HL-60 (cell line): ENCODE data around the gene MYMK.

Experiments used
- GABPA ChIP-seq: IDR thresholded peaks from 2 replicates; pipeline ENCODE4 v1.6.1; 2012; ENCODE audit warnings: low read depth
- POLR2AphosphoS5 ChIP-seq: IDR thresholded peaks from 2 replicates; pipeline ENCODE4 v1.6.1; 2012; ENCODE audit warnings: low read depth
- SPI1 ChIP-seq: IDR thresholded peaks from 2 replicates; pipeline ENCODE4 v1.6.1; 2012; ENCODE audit warnings: low read depth, mild to moderate bottlenecking, borderline replicate concordance
- TF ChIP-seq, protein P1 (sequence below): IDR thresholded peaks from one replicate; pipeline ENCODE4 v1.5.1; 2011; ENCODE audit warnings: low read length, control low read depth, inconsistent platforms; ENCODE audit not compliant: insufficient read depth
- TF ChIP-seq, protein P2 (sequence below): IDR thresholded peaks from 2 replicates; pipeline ENCODE4 v1.6.1; 2012; ENCODE audit warnings: low read depth; ENCODE audit not compliant: insufficient replicate concordance

GRCh38 chr9:133532937-133533668, 8.3 kb upstream of the MYMK start:
- TF ChIP-seq, protein P1, sequence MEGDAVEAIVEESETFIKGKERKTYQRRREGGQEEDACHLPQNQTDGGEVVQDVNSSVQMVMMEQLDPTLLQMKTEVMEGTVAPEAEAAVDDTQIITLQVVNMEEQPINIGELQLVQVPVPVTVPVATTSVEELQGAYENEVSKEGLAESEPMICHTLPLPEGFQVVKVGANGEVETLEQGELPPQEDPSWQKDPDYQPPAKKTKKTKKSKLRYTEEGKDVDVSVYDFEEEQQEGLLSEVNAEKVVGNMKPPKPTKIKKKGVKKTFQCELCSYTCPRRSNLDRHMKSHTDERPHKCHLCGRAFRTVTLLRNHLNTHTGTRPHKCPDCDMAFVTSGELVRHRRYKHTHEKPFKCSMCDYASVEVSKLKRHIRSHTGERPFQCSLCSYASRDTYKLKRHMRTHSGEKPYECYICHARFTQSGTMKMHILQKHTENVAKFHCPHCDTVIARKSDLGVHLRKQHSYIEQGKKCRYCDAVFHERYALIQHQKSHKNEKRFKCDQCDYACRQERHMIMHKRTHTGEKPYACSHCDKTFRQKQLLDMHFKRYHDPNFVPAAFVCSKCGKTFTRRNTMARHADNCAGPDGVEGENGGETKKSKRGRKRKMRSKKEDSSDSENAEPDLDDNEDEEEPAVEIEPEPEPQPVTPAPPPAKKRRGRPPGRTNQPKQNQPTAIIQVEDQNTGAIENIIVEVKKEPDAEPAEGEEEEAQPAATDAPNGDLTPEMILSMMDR = peak; percentile 13
- TF ChIP-seq POLR2AphosphoS5 (no peak), SPI1 (no peak), GABPA (no peak)
- TF ChIP-seq, protein P2, sequence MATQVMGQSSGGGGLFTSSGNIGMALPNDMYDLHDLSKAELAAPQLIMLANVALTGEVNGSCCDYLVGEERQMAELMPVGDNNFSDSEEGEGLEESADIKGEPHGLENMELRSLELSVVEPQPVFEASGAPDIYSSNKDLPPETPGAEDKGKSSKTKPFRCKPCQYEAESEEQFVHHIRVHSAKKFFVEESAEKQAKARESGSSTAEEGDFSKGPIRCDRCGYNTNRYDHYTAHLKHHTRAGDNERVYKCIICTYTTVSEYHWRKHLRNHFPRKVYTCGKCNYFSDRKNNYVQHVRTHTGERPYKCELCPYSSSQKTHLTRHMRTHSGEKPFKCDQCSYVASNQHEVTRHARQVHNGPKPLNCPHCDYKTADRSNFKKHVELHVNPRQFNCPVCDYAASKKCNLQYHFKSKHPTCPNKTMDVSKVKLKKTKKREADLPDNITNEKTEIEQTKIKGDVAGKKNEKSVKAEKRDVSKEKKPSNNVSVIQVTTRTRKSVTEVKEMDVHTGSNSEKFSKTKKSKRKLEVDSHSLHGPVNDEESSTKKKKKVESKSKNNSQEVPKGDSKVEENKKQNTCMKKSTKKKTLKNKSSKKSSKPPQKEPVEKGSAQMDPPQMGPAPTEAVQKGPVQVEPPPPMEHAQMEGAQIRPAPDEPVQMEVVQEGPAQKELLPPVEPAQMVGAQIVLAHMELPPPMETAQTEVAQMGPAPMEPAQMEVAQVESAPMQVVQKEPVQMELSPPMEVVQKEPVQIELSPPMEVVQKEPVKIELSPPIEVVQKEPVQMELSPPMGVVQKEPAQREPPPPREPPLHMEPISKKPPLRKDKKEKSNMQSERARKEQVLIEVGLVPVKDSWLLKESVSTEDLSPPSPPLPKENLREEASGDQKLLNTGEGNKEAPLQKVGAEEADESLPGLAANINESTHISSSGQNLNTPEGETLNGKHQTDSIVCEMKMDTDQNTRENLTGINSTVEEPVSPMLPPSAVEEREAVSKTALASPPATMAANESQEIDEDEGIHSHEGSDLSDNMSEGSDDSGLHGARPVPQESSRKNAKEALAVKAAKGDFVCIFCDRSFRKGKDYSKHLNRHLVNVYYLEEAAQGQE = no peak
